GM21360 (cell line): ENCODE measurements around the gene PSTPIP1.

Experiments used
- ATAC-seq: cut with Tn5 transposase; IDR thresholded peaks from one replicate; pipeline ENCODE4 v1.9.1; 2021; ENCODE audit warnings: mild to moderate bottlenecking, moderate library complexity; ENCODE audit not compliant: unreplicated experiment

PSTPIP1 gene

DNA sequence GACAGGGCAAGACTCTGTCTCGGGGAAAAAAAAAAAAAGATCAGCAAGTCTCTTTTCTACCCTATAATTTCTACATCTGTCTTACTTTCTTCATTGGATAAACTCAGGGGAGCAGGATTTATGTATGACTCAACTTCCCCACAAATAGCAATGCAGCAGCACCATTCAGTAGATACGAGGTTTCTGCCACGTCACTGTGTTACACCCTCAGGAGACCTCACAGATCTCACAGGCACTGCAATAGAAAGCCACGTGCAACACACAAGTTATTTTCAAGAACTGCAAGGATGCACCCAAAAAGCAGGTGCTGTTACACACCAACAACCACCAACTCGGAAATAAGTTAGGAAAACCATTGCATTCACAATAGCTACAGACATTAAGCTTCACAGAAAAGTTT, 45.7 kb downstream of the PSTPIP1 start:
- ATAC-seq: no peak

DNA sequence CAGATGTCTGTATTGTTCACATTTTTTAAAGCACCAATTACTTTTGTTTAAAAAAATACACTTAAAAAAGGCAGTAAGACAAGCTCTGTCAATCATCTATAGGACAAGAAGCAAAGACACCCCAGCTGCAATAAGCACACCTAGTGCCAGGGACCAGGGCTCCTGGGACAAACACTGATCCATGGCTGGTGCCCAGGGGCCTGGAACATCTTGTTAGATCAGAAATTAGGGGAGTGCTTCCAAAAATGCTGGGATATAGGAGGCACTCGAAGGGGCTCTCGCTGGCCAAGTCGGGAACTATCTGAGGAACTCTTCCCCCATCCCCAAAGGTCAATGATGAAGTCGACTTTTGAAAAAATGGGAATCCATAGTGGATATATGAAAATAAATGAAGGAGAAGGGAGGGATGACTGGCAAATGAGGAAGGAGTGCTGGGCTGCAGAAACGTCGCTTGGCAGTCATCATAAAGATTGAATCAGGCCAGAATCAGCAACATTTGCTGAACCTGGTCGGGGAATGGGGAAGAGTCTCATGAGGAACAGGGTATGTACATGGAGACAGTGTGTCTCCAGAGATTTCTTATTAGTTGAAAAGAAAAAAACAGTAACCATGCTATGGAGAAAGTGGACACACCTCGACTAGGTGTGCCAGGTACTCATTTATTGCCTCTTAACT, 47.5 kb downstream of the PSTPIP1 start:
- no peak for ATAC-seq

DNA sequence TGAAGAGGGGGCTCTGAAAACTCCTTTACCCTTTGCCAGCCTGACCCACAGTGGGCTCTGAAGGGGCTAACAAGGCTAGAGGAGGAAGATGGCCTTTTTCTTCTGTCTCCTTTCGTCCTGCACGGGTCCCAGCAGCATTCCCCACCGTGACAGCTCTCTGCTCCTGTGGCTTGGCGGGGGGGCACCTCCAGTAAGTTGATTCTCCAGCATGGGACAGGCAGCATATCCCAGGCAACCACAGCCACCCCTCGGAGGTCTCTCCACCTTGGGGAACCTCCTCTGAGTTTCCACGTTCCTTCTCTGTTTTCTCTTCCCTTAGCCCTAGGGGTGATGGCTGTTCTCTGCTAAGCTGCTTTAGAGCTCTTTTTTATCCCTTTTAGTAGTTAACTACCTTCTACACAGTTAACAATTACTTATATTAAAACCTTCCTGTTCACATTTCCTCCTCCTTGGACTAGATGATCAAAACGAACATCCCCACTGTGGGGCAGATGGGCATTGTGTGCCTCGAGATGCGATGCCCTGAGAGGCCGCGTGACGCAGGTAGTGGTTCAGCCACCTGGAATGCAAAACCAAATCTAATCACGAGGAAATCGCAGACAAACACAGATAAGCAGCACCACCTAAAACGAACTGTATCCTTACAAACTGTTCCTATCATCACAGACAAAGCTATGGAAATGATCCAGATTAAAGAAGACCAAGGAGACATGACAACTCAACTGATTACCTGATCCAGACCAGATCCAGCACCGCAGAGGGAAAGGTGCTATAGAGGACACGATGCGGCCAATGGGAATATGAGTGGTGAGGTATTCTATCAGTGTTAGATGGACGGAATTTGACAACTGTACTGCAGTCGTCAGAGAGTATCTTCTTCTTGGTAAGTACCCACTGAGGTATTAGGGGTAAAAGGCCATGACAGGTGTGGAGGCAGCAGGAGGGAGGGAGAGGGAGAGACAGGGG, 48.3 kb downstream of the PSTPIP1 start:
- ATAC-seq: no peak

DNA sequence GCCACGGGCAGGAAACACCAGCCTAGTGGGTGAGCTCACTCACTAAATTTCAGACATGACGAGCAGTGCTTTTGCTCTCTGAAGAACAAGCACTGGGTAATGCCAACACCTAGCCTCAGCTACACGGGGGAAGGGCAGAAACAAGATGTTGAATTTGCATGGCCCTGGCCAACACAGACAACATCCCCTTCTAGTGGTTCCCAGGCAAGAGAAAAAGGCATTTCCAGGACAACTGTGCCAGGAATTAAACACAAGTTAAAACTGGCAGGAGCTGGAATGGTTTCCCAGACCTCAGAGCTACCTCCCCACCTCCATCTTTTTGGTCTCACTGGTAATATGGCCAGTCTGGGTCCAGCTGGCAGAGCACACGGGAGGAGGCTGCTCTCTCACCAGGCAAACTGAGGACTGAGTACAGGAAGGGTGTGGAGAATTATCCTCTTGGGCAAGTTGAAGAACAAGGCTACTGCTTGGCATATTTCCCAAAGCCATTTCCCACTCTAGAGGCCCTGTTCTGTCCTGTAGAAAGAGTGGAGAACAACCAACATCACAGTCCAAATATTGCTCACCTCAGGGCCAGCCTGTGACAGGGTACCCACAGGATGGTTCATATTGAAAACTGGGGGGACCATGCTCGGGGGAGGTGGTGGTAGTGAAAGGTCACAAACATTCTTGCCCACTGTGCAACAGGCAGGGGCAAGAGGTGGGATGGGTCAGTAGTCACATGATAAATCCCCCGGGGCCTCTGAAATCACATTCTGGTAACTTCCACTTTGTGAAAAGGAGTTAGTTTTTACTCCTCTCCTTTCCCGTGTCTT, 49.5 kb downstream of the PSTPIP1 start:
- ATAC-seq: no peak

DNA sequence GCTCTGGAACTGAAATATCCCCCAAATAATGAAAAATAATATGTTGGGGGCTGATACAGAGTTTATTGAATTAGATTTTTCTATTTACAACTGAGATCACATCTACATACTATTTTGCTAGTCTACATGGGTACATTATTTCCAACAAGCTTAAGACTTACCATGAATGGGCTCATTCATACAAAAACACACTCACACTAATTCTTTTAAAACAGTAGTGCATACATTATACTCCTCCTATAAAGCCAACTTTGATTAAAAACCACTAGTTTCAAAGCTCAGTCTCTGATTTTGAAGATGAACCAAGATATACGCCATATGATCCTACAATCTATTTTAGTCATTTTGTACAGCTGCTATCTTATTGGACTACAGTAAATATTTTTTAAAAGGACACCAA, 51.1 kb downstream of the PSTPIP1 start:
- ATAC-seq: no peak

DNA sequence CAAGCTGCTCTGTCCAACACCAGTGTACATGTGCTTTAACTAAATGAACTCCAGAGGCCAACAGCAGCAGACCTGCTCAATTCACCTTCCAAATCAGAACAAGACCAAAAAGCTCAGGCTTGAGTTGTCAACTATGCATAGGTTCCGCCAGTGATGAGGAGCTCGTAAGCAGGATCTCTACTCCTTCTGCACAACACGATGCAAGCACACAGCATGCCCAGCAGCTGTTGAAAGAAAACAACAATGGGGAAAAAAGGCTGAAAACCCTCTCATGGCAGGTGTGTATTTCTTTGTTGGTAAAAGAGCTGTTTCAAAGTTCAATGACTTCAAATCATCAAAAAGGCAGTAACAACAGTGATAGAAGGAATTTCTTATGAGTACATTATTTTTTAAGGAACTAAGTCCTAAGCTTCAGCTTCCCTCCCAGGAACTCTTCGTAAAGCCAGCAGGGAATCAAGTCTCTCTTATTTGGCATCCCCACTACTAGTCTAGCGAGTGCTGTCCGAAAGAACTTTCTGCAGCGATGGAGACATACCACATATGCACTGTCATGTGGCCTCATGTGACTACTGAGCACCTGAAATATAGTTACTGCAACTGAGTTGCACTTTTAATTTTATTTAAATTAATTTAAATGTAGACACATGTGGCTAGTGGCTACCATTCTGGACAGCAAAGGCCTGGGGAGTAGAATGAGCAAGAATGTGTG, 51.9 kb downstream of the PSTPIP1 start:
- ATAC-seq: no peak

DNA sequence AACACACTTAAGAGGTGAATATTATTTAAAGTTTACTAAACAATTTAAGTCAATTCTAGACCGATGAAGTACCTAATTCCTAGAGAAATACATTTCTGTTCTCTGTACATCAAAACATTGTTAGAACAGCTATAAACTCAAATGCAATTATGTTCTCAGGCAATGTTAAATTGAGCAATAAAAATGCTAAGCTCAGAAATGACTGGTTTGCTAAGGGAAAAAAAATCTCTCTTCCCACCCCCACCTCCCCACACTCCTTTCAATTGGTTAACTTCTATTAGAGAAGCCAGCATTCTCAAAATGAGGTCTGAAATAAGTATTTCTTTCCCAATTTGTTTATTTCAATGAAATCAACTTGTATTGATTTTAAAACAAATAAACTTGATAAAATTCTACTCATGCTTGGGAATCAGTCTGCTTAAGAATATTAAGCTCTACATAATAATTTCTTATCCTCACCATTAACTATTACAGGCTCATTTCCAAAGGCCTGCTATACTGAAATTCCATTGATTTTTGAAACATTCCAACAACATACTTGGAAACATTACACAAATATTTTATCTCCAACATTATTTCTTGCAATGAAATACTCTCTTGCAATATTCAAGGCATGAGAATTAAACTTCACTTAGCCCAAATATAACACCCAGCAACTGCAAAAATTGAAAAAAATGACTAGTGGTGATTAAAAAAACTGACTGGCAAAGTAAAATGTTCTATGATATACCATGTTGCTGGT, 53.4 kb downstream of the PSTPIP1 start:
- no peak for ATAC-seq

DNA sequence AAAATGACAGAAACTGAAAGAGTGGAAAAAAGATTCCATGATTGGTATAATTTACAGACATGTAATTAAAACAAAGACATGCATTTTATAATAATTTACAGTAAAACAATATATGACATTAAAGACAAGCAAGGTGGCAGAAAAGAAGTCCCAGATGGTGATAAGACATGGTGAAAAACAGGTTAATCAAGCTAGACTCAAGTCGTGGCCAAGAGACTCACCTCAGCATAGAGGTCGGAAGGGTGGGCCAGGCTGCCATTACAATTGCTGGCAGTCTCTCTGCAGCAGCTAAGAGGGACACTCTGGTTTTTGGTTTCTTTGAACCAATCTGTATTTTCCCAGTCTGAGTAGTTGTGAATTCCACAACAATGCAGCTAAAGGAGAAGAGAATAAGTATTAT, 57.6 kb downstream of the PSTPIP1 start:
- no peak for ATAC-seq

DNA sequence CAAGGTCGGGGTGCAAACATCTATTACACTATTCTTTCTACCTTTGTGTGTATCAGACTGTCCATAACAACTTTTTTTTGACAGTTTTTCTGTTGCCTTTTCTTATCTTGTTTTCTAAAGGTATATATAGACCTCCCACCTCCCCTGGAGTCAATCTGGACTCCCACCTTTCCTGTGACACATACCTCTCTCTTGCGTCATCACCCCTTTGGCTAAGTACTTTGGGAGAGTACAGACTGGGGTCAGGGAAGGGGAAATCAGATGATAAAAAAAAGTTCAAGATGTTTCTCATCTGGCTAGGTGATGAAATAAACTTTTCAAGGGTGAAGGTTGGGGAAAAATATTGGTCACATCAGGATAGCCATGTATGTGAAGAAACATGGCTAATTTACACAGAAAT, 58.8 kb downstream of the PSTPIP1 start:
- no peak for ATAC-seq

DNA sequence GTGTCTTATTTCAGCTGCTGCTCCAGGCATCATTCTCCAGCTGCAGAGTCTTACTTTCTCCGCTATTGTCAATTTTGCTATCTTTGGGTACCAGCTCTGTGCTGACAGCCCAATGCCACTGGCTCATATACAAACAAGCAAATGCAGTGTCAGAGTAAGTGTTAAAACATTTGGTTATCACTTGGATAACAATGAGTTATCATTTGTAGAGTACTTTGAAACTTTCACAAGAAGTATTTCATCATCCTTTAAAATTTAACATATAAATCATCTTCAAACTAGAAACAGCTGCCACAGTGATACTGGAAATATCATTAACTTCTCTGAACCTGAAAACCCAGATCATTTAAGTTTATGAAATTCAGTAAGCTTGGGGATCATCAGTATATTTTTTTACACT, 62.1 kb downstream of the PSTPIP1 start:
- ATAC-seq: no peak

DNA sequence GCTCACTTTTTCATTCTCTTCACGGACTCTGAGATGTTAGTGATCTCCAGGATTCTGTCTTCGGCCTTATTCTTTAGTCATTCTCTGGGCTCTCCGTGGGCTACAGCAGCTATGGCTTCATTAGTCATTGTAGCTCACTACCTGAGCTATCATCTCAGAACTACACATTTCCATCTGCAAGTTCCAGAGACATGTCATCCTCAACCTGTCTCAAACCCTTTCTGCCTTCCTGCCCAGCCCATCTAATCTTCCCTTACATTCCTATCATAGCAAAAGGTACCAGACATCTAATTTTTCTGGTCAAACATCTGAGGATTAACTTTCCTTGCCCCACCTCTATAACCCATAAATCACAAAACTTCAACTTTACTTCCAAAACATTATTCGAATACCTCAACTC, 62.8 kb downstream of the PSTPIP1 start:
- no peak for ATAC-seq

DNA sequence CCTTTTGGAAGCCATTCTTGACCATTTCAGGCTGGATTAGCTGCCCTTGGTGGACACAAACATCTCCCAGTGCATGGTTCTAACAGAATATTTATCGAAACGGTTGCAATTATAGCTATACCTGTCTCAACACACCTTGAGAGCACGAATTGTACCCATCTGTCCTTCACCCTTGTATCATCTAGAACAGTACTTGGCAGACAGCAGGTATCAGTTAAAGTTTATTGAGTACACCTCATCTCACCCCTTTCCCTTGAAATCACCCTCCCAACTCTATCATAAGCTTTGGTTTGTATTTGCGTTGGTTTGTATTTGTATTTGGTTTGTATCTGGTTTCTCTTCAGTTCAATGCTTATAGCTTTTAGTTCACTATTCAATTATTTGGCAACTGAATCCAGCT, 63.5 kb downstream of the PSTPIP1 start:
- ATAC-seq: no peak

DNA sequence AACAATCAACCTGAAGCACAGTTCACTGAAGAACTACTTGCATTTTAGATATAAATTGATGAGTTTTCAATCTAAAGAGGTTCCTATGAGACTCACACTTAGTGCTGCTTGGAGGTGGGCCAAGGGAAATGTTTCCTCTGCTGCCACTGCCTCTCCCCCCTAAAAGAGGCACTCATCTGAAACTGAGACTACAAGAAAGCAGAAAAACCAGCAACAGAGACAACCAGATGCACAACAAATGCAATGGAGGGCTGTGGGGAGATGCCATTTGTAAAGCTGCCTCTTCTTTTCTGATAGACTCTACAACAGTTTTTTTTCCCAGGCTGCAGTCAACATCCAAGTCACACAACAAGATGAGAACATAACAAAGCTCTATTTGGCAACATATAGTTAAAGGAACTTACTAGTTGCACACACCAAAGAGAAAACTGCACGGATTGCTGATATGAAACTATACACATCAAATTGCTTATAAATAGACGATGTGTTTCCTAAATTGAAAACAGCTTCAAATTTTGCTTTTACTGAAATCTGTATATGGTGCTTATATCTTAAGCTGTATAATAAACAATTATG, 64.9 kb downstream of the PSTPIP1 start:
- no peak for ATAC-seq

DNA sequence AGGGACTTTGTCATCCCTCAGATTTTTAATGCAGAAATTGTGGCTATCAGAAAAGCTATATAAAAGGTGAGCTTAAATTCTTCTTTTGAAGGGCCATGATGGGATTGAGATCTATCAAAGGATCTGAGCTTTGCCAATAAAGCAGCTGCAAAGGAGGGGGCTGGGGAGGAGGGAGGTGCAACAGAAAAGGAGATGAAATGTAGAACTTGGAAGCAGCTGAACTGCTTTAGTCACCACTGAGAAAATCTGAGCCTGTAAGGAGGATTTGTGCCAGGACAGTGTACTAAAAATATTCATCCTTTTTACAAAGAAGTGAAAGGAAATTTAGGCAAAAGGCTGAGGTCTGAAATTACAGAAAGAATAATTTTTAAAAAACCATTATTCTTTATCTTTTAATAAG, 65.6 kb downstream of the PSTPIP1 start:
- ATAC-seq: no peak

DNA sequence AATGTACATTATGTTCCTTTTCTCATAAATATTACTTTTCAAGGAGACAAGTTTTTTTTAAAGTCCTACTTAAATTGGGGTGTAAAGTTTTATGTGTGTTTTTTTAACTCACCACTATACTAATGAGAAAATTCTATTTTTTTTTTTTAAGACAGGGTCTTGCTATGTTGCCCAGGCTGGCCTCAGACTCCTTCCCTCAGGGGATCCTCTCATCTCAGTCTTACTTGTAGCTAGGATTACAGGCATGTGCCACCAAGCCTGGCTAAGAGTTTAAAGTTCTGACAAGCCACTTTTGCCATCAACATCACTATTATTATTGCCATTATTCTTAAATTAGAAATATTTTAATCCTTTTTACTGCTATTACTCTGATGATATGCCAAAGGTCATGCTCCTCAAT, 68.3 kb downstream of the PSTPIP1 start:
- no peak for ATAC-seq

DNA sequence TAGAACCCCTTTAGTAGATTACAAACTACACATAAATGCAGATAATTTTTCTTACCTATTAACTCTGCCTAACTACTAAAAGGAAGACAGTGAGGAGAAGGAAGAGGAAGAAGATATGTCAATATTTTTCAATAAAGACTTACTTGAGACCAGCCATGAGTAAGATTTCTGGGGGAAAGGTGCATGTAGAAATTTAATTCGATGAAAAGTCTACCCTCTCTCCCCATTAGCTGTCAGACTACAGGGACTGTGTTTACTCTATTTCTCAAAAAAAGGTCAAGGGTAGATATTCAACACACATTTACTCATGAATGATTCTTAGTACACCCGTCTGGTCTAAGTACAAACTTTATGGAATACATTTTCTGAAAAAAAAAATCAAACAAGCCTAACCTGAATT, 69.1 kb downstream of the PSTPIP1 start:
- no peak for ATAC-seq

DNA sequence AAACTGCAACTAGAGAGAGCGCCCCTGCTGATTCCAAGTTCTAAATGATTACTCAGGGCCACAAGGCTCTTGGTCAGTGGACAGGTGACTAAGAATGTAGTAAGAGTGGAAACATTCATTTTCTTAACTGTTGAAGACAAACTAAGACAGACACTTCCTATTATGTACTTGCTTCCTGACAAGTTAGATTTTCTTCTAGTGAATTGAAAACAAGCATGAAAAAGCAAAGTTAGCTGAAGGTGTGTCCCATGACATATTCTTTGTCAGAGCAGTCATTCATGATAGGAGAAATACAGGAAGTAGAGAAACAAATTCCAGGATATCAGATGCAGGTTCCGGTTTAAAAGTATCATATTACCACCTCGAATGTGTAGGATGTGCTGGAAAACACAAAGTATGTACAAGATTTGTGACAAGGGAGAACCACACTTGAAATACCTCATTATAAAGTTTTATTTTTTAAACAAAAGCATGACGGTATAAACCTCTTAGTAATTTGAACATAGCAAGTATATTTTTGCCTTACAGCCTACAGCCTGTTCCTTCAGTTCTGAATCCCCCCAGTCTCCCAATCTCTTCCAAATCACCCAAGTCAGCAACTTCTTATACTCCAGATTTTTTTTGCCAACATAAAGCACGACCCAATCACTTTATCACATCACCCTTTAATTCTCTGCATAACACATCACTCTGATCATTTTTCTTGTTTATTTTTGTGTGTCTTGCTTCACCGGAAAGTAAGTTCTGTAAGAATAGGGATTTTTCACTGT, 69.8 kb downstream of the PSTPIP1 start:
- no peak for ATAC-seq

DNA sequence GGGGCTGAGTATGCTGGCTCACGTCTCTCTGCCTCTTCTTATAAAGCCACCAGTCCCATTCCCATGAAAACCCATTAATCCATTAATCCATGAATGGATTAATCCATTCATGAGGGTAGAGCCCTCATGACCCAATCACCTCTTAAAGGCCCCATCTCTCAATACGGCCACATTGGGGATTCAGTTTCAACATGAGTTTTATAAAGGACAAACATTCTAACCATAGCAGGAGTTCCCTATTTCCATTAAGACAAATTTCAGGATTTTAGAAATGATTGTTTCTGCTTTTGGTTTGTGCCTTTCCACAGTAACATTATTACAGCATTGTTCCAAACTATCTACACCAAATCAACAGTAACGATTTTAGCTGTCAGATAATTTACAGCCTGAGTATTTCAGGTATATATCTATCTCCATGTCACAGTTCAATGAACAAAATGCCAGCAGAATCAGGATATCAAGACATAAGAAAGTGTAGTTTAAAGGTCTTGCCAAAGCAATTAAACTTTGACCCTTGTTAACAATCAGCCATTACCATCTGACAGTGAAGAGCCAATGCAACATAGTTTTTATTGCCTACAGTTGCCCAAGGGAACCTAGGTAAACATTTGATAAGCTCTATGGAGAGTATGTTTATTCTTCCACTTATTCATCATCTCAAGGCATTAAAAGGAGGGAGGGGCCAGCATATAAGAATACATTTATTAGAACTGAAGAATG, 72.2 kb downstream of the PSTPIP1 start:
- no peak for ATAC-seq
